Neural cell (in vitro differentiated cells): ENCODE data around the gene WDR35. TPM values are rescaled to one million over a fixed set of nuclear protein-coding genes. Genes with fewer than 3 reads are reported as not detected.

Source experiments
- H2AFZ ChIP-seq: fragments of 200-600, 300-800 bp; sonication (generic), shearing (Covaris generic); 2 replicates; pipeline ENCODE4 v1.6.0; 2014; ENCODE audit warnings: low read depth, mild to moderate bottlenecking, antibody characterized with exemption, low read length, moderate library complexity
- H3F3A ChIP-seq: fragments of 200-600 bp; shearing (Covaris generic); 2 replicates; pipeline ENCODE4 v1.6.1; 2016; ENCODE audit warnings: mild to moderate bottlenecking, moderate library complexity, mixed read lengths, antibody characterized with exemption, low read length; ENCODE audit not compliant: insufficient read depth, poor library complexity, severe bottlenecking
- H3K27ac ChIP-seq: fragments of 200-600, 300-800 bp; sonication (generic), shearing (Covaris generic); 2 replicates; pipeline ENCODE4 v1.5.1; 2014; ENCODE audit warnings: mild to moderate bottlenecking, low read length, moderate library complexity
- H3K27me3 ChIP-seq: fragments of 300-800, 200-600 bp; sonication (generic), shearing (Covaris generic); 2 replicates; pipeline ENCODE4 v1.6.0; 2014; ENCODE audit warnings: mild to moderate bottlenecking, low read depth, low read length, moderate library complexity; ENCODE audit not compliant: insufficient read depth
- H3K36me3 ChIP-seq: fragments of 300-800, 200-600 bp; sonication (generic), shearing (Covaris generic); 2 replicates; pipeline ENCODE4 v1.5.1; 2014; ENCODE audit warnings: mild to moderate bottlenecking, antibody characterized with exemption, low read length, moderate library complexity; ENCODE audit not compliant: insufficient read depth
- H3K4me2 ChIP-seq: fragments of 300-800, 200-600 bp; sonication (generic), shearing (Covaris generic); 2 replicates; pipeline ENCODE4 v1.6.0; 2014; ENCODE audit warnings: mild to moderate bottlenecking, low read length
- H3K4me3 ChIP-seq: fragments of 300-800, 200-600 bp; sonication (generic), shearing (Covaris generic); 2 replicates; pipeline ENCODE4 v1.5.1; 2014; ENCODE audit warnings: mild to moderate bottlenecking, low read length, moderate library complexity
- H3K79me2 ChIP-seq: fragments of 200-600 bp; shearing (Covaris generic); replicated peaks from 2 replicates; pipeline ENCODE4 v1.6.0; 2014; ENCODE audit warnings: mild to moderate bottlenecking, low read length, moderate library complexity; ENCODE audit not compliant: insufficient read depth
- H3K9ac ChIP-seq: fragments of 300-800, 200-600 bp; sonication (generic), shearing (Covaris generic); 2 replicates; pipeline ENCODE4 v1.6.1; 2016; ENCODE audit warnings: mild to moderate bottlenecking, low read length, mixed read lengths
- H3K9me2 ChIP-seq: fragments of 200-600 bp; shearing (Covaris generic); 2 replicates; pipeline ENCODE4 v1.6.1; 2016; ENCODE audit warnings: mild to moderate bottlenecking, low read length, mixed read lengths; ENCODE audit not compliant: insufficient read depth
- H3K9me3 ChIP-seq: fragments of 200-600, 300-800 bp; sonication (generic), shearing (Covaris generic); 2 replicates; pipeline ENCODE4 v1.6.1; 2016; ENCODE audit warnings: mild to moderate bottlenecking, mixed run types, low read length, moderate library complexity, mixed read lengths
- H4K20me1 ChIP-seq: fragments of 200-600 bp; shearing (Covaris generic); 2 replicates; pipeline ENCODE4 v1.6.1; 2016; ENCODE audit warnings: mild to moderate bottlenecking, mixed run types; ENCODE audit not compliant: insufficient read depth
- CTCF ChIP-seq: fragments of 450-650 bp; IDR thresholded peaks from 2 replicates; pipeline ENCODE4 v1.5.1; 2014; ENCODE audit warnings: antibody characterized with exemption, mild to moderate bottlenecking, moderate library complexity; ENCODE audit not compliant: poor library complexity, severe bottlenecking
- EP300 ChIP-seq: fragments of 450-650 bp; conservative IDR thresholded peaks from 2 replicates; pipeline ENCODE4 v1.6.1; 2014; ENCODE audit warnings: antibody characterized with exemption, mild to moderate bottlenecking, moderate library complexity; ENCODE audit not compliant: poor library complexity, severe bottlenecking
- EZH2 ChIP-seq: fragments of 200-600, 300-800 bp; shearing (Covaris generic), sonication (generic); IDR thresholded peaks from 2 replicates; pipeline ENCODE4 v1.6.1; 2014; ENCODE audit warnings: antibody characterized with exemption, low read length, borderline replicate concordance, mild to moderate bottlenecking; ENCODE audit not compliant: insufficient read depth, poor library complexity, severe bottlenecking
- MXI1 ChIP-seq: fragments of 450-650 bp; conservative IDR thresholded peaks from 2 replicates; pipeline ENCODE4 v1.6.1; 2014; ENCODE audit warnings: antibody characterized with exemption, mild to moderate bottlenecking; ENCODE audit not compliant: poor library complexity, severe bottlenecking
- POLR2AphosphoS5 ChIP-seq: IDR thresholded peaks from 2 replicates; pipeline ENCODE4 v1.6.1; 2012
- RAD21 ChIP-seq: fragments of 450-650 bp; conservative IDR thresholded peaks from 2 replicates; pipeline ENCODE4 v1.6.1; 2014; ENCODE audit warnings: antibody characterized with exemption, mild to moderate bottlenecking, moderate library complexity
- REST ChIP-seq: IDR thresholded peaks from 2 replicates; pipeline ENCODE4 v1.6.1; 2012; ENCODE audit warnings: borderline replicate concordance
- SMC3 ChIP-seq: fragments of 450-650 bp; conservative IDR thresholded peaks from 2 replicates; pipeline ENCODE4 v1.6.1; 2014; ENCODE audit warnings: antibody characterized with exemption, mild to moderate bottlenecking, moderate library complexity; ENCODE audit not compliant: poor library complexity
- TAF1 ChIP-seq: IDR thresholded peaks from 2 replicates; pipeline ENCODE4 v1.6.1; 2012; ENCODE audit warnings: low read depth
- polyA plus RNA-seq: library from polyadenylated mRNA; depleted of rRNA; stranded (reverse); fragments of >200 nt; gene quantifications from 2 replicates; pipeline ENCODE4 v1.2.3, GENCODE V29; 2014

The WDR35 gene
- polyA plus RNA-seq, 1 donor from 2014 or later: 14.2 TPM

- H4K20me1 ChIP-seq: peaks cover 4% of the 10 kb centered on the region
- TF ChIP-seq MXI1 (no peak), SMC3 (no peak), POLR2AphosphoS5 (no peak), TAF1 (no peak), CTCF (no peak), RAD21 (no peak), EZH2 (no peak), REST (no peak), EP300 (no peak)
- no peaks in the 10 kb centered on the region for H3K36me3 ChIP-seq
- no peak overlapping the region for H3K9ac ChIP-seq
- no peaks in the 10 kb centered on the region for H3K27me3 ChIP-seq
- H2AFZ ChIP-seq: no peak overlapping the region
- no peaks in the 10 kb centered on the region for H3K9me3 ChIP-seq
- no peaks in the 10 kb centered on the region for H3K9me2 ChIP-seq
- no peak overlapping the region for H3K27ac ChIP-seq
- no peak overlapping the region for H3K4me2 ChIP-seq
- no peaks in the 10 kb centered on the region for H3F3A ChIP-seq
- no peak overlapping the region for H3K4me3 ChIP-seq
- H3K79me2 ChIP-seq: peaks cover 4% of the 10 kb centered on the region
These were observed 46.2 kb upstream of the WDR35 start for GRCh38 chr2:20035955-20036666.

- Histone ChIP-seq H4K20me1 (peaks cover 4% of the 10 kb centered on the region), H3K79me2 (peaks cover 4% of the 10 kb centered on the region), H3K27me3 (no peaks in the 10 kb centered on the region), H3K4me3 (no peak overlapping the region), H3K4me2 (no peak overlapping the region), H3K9me3 (no peaks in the 10 kb centered on the region), H2AFZ (no peak overlapping the region), H3K9me2 (no peaks in the 10 kb centered on the region), H3K27ac (no peak overlapping the region), H3K9ac (no peak overlapping the region), H3F3A (no peaks in the 10 kb centered on the region), H3K36me3 (peaks cover 8% of the 10 kb centered on the region)
- TF ChIP-seq EP300 (no peak), SMC3 (no peak), RAD21 (no peak), MXI1 (no peak), POLR2AphosphoS5 (no peak), CTCF (no peak)
These were observed 44.9 kb upstream of the WDR35 start for GRCh38 chr2:20034821-20035220.
